ENCODE data around the gene MEGF11.

The MEGF11 gene

GRCh38 chr15:66046751-66047150 lies 206.8 kb downstream of the MEGF11 start:
- intact Hi-C loops (cut with DNase I; ENCODE audit: low total_unique reads): no loop called here

GRCh38 chr15:66046326-66046725 lies 207.2 kb downstream of the MEGF11 start:
- intact Hi-C loops (cut with DNase I; ENCODE audit: low total_unique reads): no loop called here
- Histone ChIP-seq H3K36me3 (no peaks in the 10 kb centered on the region), H3K27me3 (peaks cover 0 to 44% of the 10 kb centered on the region in 2 donors), H3K9me3 (no peaks in the 10 kb centered on the region), H3K4me1 (no peaks in the 10 kb centered on the region), H3K27ac (no peak overlapping the region), H3K4me3 (no peak overlapping the region)
- DNase-seq: no peak
- no peak for TF ChIP-seq CTCF (IDR thresholded peaks at IDR 0.05)

More at GRCh38 chr15:66046751-66047150, 206.8 kb downstream of the MEGF11 start:
- H3K36me3 ChIP-seq: no peaks in the 10 kb centered on the region
- no peaks in the 10 kb centered on the region for H3K4me1 ChIP-seq
- no peaks in the 10 kb centered on the region for H3K9me3 ChIP-seq
- H3K27me3 ChIP-seq: peaks cover 0 to 40% of the 10 kb centered on the region in 2 donors
- no peak for TF ChIP-seq CTCF (IDR thresholded peaks at IDR 0.05)
- H3K4me3 ChIP-seq: no peak overlapping the region
- no peak for DNase-seq
- H3K27ac ChIP-seq: no peak overlapping the region

- H3K36me3 ChIP-seq: no peaks in the 10 kb centered on the region
- no peak overlapping the region for H3K4me3 ChIP-seq
- H3K9me3 ChIP-seq: no peaks in the 10 kb centered on the region
- TF ChIP-seq CTCF (IDR thresholded peaks at IDR 0.05): no peak
- intact Hi-C loops (cut with DNase I; ENCODE audit: low total_unique reads): no loop called here
- H3K27ac ChIP-seq: no peak overlapping the region
- peaks cover 0 to 49% of the 10 kb centered on the region in 2 donors for H3K27me3 ChIP-seq
- DNase-seq: no peak
- no peaks in the 10 kb centered on the region for H3K4me1 ChIP-seq
Measured at GRCh38 chr15:66045542-66045941, 208.0 kb downstream of the MEGF11 start.

DNA sequence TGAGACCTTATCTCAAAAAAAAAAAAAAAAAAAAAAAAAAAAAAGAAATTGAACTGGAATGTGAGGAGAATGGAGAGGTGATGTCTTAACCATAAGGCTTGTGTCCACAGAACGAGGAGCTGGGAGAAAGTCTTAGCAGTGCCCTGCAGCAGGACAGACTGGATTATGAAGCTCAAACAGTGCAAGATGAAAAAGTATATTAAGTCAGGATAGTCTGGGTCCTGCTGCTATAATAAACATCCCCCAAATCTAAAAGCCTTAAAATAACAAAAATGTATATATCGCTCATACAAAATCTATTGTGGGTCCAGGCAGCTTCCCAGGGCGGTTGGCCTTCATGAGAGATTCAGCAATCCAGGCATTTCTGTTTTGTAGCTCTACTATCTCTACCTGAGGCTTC lies 208.7 kb downstream of the MEGF11 start:
- H3K27ac ChIP-seq: no peak overlapping the region
- no peaks in the 10 kb centered on the region for H3K36me3 ChIP-seq
- no peak overlapping the region for H3K4me3 ChIP-seq
- DNase-seq: no peak
- intact Hi-C loops (cut with DNase I; ENCODE audit: low total_unique reads): no loop called here
- H3K9me3 ChIP-seq: no peaks in the 10 kb centered on the region
- no peaks in the 10 kb centered on the region for H3K4me1 ChIP-seq
- TF ChIP-seq CTCF (IDR thresholded peaks at IDR 0.05): no peak
- H3K27me3 ChIP-seq: peaks cover 0 to 50% of the 10 kb centered on the region in 2 donors

DNA sequence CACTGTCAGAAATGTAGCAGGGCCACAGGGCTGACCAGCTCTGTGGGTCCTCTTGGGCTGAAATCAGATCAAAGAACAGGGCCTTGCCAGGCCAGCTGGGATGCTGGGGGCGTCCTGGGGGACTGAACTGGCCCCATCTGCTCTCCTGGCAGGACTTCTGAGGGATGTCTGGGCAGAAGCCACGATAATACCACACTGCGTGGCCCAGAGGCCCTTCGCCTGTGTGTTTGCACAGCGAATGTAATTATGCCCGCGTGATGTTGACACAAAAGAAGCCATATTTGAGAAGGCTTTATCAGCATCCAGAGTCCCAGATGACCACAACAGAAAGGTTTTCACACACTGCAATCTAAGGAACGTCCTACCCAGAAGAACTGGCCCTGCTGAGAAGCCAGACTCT lies 210.3 kb downstream of the MEGF11 start:
- no peak overlapping the region for H3K4me3 ChIP-seq
- H3K27me3 ChIP-seq: peaks cover 0 to 57% of the 10 kb centered on the region in 2 donors
- intact Hi-C loops (cut with DNase I; ENCODE audit: low total_unique reads): no loop called here
- no peak overlapping the region for H3K27ac ChIP-seq
- H3K36me3 ChIP-seq: no peaks in the 10 kb centered on the region
- DNase-seq: no peak
- no peaks in the 10 kb centered on the region for H3K9me3 ChIP-seq
- no peaks in the 10 kb centered on the region for H3K4me1 ChIP-seq
- TF ChIP-seq CTCF (IDR thresholded peaks at IDR 0.05): no peak

DNA sequence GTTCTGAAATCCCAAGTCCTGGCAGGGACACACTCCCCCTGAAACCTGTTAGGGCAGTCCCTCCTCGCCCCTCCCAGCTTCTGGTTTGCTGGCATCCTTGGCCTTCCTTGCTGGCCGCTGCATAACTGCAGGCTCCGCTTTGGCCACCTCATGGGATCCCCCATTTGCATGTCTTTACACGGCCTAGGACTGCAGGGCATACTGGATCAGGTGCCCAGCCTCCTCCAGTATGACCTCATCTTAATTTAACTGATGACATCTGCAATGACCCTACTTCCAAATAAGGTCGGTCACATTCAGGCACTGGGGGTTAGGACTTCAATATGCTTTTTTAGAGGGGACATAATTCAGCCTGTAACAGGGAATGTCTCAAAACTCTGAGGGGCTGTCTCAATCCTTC lies 210.9 kb downstream of the MEGF11 start:
- H3K27me3 ChIP-seq: peaks cover 0 to 62% of the 10 kb centered on the region in 2 donors
- no peaks in the 10 kb centered on the region for H3K36me3 ChIP-seq
- no peaks in the 10 kb centered on the region for H3K9me3 ChIP-seq
- H3K27ac ChIP-seq: no peak overlapping the region
- H3K4me3 ChIP-seq: no peak overlapping the region
- no peak for TF ChIP-seq CTCF (IDR thresholded peaks at IDR 0.05)
- H3K4me1 ChIP-seq: no peaks in the 10 kb centered on the region
- no peak for DNase-seq
- intact Hi-C loops (cut with DNase I; ENCODE audit: low total_unique reads): no loop called here

Measured in tibial artery (tissue), 4 donors.